ENCODE results near the gene E2F2.

GRCh38 chr1:23471473-23472075 lies 59.5 kb downstream of the E2F2 start:
- TF ChIP-seq, protein P1, sequence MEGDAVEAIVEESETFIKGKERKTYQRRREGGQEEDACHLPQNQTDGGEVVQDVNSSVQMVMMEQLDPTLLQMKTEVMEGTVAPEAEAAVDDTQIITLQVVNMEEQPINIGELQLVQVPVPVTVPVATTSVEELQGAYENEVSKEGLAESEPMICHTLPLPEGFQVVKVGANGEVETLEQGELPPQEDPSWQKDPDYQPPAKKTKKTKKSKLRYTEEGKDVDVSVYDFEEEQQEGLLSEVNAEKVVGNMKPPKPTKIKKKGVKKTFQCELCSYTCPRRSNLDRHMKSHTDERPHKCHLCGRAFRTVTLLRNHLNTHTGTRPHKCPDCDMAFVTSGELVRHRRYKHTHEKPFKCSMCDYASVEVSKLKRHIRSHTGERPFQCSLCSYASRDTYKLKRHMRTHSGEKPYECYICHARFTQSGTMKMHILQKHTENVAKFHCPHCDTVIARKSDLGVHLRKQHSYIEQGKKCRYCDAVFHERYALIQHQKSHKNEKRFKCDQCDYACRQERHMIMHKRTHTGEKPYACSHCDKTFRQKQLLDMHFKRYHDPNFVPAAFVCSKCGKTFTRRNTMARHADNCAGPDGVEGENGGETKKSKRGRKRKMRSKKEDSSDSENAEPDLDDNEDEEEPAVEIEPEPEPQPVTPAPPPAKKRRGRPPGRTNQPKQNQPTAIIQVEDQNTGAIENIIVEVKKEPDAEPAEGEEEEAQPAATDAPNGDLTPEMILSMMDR (conservative IDR thresholded peaks at IDR 0.05; ENCODE audit: low read depth in 2 of 2), result no peak
- TF ChIP-seq POLR2AphosphoS5 (IDR thresholded peaks at IDR 0.05; ENCODE audit: low read depth) (no peak), REST (IDR thresholded peaks at IDR 0.05; ENCODE audit: unreplicated experiment) (no peak), ZNF114 (CRISPR knock-in tag; IDR thresholded peaks at IDR 0.05) (no peak), EZH2 (IDR thresholded peaks at IDR 0.05; ENCODE audit: low read depth, unreplicated experiment) (no peak), NANOG (IDR thresholded peaks at IDR 0.05; ENCODE audit: borderline replicate concordance) (no peak), JUNB (IDR thresholded peaks at IDR 0.05; ENCODE audit: unreplicated experiment) (no peak), ZNF331 (CRISPR knock-in tag; IDR thresholded peaks at IDR 0.05; ENCODE audit: low read depth) (no peak)

Measured in GM23338 (cell line).